Kidney epithelial cell (primary cell): Measurements from ENCODE around the gene PRR27. TPM values are rescaled to one million over a fixed set of nuclear protein-coding genes. Genes with fewer than 3 reads are reported as not detected.

Source experiments
- DNase-seq: peaks from one replicate; pipeline ENCODE4 v3.0.0-alpha.2; 2010; ENCODE audit warnings: low read depth
- H3K27me3 ChIP-seq: 2 replicates; pipeline ENCODE4 v1.6.0; 2011; ENCODE audit warnings: low read length; ENCODE audit not compliant: control insufficient read depth, insufficient read depth
- H3K36me3 ChIP-seq: 2 replicates; pipeline ENCODE4 v1.5.1; 2011; ENCODE audit warnings: low read length; ENCODE audit not compliant: control insufficient read depth, insufficient read depth
- H3K4me3 ChIP-seq: 2 replicates; pipeline ENCODE4 v1.5.1; 2011; ENCODE audit warnings: low read depth, mild to moderate bottlenecking, control low read depth, low read length
- CTCF ChIP-seq: IDR thresholded peaks from 2 replicates; pipeline ENCODE4 v1.5.1; 2011; ENCODE audit warnings: mild to moderate bottlenecking, moderate library complexity, low read length, control low read depth, inconsistent platforms; ENCODE audit not compliant: insufficient read depth, poor library complexity, severe bottlenecking
- total RNA-seq: library from RNA; depleted of rRNA; stranded (reverse); fragments of >200 nt; gene quantifications from 2 replicates; pipeline ENCODE4 v1.2.3, GENCODE V29; 2015

Gene PRR27
- not detected in 2 replicates for total RNA-seq

GRCh38 chr4:70153937-70154336 lies at the start of gene PRR27:
PRR27 (plus strand) TSS chr4:70154237; CDS start chr4:70154376, 139 bp downstream.
- Histone ChIP-seq H3K4me3 (no peak within 1 kb of the TSS), H3K27me3 (no peaks in the 10 kb centered on the region), H3K36me3 (no peaks in the 10 kb centered on the region)
- TF ChIP-seq CTCF, result no peak
- DNase-seq, result no peak

GRCh38 chr4:70110917-70111316 lies 43.1 kb upstream of the PRR27 start:
- DNase-seq, result no peak
- no peaks in the 10 kb centered on the region for H3K27me3 ChIP-seq
- no peaks in the 10 kb centered on the region for H3K36me3 ChIP-seq
- TF ChIP-seq CTCF, result no peak
- no peak overlapping the region for H3K4me3 ChIP-seq

- DNase-seq, result no peak
- no peak for TF ChIP-seq CTCF
- Histone ChIP-seq H3K4me3 (no peak overlapping the region), H3K27me3 (no peaks in the 10 kb centered on the region), H3K36me3 (no peaks in the 10 kb centered on the region)
These were observed 40.4 kb upstream of the PRR27 start for GRCh38 chr4:70113656-70114055.

GRCh38 chr4:70114096-70114495 lies 39.9 kb upstream of the PRR27 start:
- Histone ChIP-seq H3K4me3 (no peak overlapping the region), H3K27me3 (no peaks in the 10 kb centered on the region), H3K36me3 (no peaks in the 10 kb centered on the region)
- no peak for DNase-seq
- TF ChIP-seq CTCF, result no peak

GRCh38 chr4:70120323-70120722 lies 33.7 kb upstream of the PRR27 start:
- DNase-seq, result no peak
- no peak for TF ChIP-seq CTCF

GRCh38 chr4:70133473-70133872 lies 20.6 kb upstream of the PRR27 start:
- no peaks in the 10 kb centered on the region for H3K36me3 ChIP-seq
- no peaks in the 10 kb centered on the region for H3K27me3 ChIP-seq
- TF ChIP-seq CTCF, result no peak
- no peak for DNase-seq
- no peak overlapping the region for H3K4me3 ChIP-seq

More at GRCh38 chr4:70120323-70120722, 33.7 kb upstream of the PRR27 start:
- no peak overlapping the region for H3K4me3 ChIP-seq
- no peaks in the 10 kb centered on the region for H3K27me3 ChIP-seq
- H3K36me3 ChIP-seq, result no peaks in the 10 kb centered on the region
